Stimulated activated CD8-positive, alpha-beta memory T cell treated with anti-CD3 and anti-CD28 coated beads, Interleukin-7, amount 100 ng/mL, for 4 hours (primary cell): ENCODE measurements around the gene GRIA1.

Experiments
- DNase-seq, 2 donors: peaks; one replicate each; pipeline ENCODE4 v3.0.0-alpha.2; 2020; ENCODE audit warnings: low read depth in 2 of 2

Gene GRIA1

GRCh38 chr5:153659039-153659736 is 168.7 kb downstream of the GRIA1 start:
- no peak for DNase-seq

GRCh38 chr5:153660919-153661318 is 170.4 kb downstream of the GRIA1 start:
- no peak for DNase-seq

GRCh38 chr5:153661897-153662296 is 171.4 kb downstream of the GRIA1 start:
- no peak for DNase-seq

GRCh38 chr5:153670101-153670500 is 179.6 kb downstream of the GRIA1 start:
- DNase-seq, result no peak

GRCh38 chr5:153671653-153672346 is 181.3 kb downstream of the GRIA1 start:
- DNase-seq, result no peak

GRCh38 chr5:153672347-153673090 is 182.0 kb downstream of the GRIA1 start:
- no peak for DNase-seq

- DNase-seq, result no peak
Measured at GRCh38 chr5:153674356-153674755, 183.9 kb downstream of the GRIA1 start.

DNA sequence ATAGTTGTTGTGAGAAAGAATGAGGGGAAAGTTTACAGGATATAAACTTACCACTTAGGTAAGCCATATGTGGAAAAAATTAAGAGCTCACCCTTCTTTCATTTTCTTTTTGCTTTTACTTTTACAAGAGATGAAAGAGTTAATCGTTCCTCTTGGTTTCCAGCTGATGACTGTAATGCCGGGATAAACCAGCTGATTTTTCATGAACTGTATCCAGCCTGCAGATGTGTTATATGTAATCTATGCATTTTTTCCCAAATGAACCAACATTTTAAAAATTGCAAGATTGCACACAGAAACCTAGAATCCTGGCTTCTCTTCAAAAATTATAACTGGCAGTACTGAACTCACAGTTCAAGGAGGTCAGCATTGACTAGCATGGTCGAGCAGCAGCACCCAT is 185.9 kb downstream of the GRIA1 start:
- no peak for DNase-seq

- DNase-seq, result no peak
Measured at GRCh38 chr5:153676821-153677220, 186.4 kb downstream of the GRIA1 start.

- DNase-seq, result no peak
Measured at GRCh38 chr5:153678617-153679329, 188.3 kb downstream of the GRIA1 start.

DNA sequence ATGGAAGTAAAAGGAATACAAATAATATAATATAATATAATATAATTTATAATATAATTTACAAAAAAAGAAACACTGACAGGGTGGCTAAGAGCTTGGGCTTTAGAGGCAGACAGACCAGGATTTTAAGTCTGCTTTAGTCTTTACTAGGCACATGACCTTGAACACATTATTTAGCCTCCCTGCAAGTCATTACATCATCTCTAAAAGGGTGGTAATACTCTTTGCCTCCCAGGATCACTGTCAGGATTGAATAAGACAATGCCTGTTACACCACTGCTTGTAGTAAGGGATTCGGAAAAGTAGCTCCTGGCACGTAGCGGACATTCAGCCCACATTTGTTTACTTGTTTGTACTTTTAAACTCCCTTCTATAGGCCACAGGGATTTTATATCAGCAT is 199.8 kb downstream of the GRIA1 start:
- no peak for DNase-seq

DNA sequence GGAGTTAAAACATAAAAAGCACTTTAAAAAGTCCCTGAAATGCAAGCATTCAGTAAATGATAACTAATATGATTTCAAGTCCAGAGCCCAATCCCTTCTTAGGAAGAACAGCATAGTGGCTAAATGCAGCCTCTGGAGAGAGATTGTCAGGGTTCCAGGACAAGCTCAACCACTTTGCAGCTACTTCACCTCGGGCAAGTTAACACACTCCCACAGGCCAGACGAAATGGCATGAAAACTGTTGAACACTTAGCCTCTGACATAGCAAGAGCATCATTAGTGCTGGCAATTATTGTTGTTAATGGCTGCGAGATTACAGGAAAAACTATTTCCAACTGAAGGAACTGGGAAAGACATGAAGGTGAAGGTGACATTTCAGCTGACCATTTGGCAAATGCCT is 205.8 kb downstream of the GRIA1 start:
- no peak for DNase-seq

- no peak for DNase-seq
Measured at GRCh38 chr5:153699035-153699434, 208.6 kb downstream of the GRIA1 start.

DNA sequence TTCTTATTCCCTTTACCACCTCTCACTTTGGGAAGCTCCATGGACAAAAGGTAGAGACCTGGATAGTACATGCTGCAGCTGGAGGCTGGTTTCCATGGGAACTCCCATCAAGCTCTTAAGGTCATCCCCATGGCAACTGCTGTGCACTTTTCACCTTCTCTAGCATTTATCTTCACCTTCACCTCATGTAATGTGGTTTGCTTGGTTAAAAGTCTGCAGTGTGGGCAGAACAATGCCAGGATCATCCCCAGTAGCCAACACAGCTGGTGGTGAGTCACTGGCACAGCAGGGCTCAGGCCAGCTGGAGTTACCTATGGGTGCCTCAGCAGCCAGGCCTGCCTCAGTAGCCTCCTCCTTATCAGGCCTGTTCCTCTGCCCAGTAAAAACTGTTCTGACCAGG is 210.5 kb downstream of the GRIA1 start:
- no peak for DNase-seq

GRCh38 chr5:153702265-153702664 is 211.8 kb downstream of the GRIA1 start:
- no peak for DNase-seq

DNA sequence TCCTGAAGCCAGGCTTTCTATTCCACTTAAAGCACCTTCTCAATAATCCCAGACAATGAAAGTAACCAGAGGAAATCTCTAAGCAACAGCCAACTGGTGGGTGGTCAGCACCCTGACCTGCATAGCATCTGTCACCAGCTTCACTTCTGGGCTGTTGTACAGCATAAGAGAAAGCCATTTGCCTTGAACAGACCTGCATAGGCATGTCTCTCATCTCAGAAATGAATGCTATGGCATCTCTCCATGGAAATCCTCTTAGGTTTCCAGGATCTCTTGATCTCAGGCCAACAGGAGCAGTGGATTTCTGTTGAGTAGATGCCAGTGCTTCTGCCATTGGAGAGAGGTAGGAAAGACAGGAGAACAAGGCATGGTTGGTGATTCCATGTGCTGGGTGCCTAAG is 213.6 kb downstream of the GRIA1 start:
- no peak for DNase-seq

- no peak for DNase-seq
Measured at GRCh38 chr5:153707626-153708025, 217.2 kb downstream of the GRIA1 start.

- DNase-seq, result no peak
Measured at GRCh38 chr5:153711755-153712154, 221.3 kb downstream of the GRIA1 start.

GRCh38 chr5:153712946-153713345 is 222.5 kb downstream of the GRIA1 start:
- no peak for DNase-seq

- no peak for DNase-seq
Measured at GRCh38 chr5:153713943-153714342, 223.5 kb downstream of the GRIA1 start.

GRCh38 chr5:153714798-153715197 is 224.3 kb downstream of the GRIA1 start:
- no peak for DNase-seq

DNA sequence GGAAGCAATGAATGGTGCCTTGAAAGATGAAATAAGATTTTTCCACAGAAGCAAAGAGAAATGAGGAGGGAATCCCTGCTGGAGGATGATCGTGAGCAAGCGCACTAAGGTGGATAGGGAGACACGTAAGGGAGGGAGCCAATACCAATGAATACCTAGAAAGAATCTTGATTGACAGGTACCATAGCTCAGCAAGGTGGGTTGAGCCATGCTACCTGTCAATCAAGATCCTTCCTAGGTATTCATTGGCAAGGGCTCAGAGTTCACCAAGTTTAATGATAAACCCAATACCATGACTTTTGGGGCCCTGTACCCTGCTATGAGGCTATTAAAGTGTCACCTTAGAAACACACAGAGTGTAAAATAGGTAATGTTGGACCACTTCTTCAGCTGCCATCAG is 226.8 kb downstream of the GRIA1 start:
- DNase-seq, result no peak
